NCI-H2227 treated with DMSO at 0.1 percent for 48 hours (cell line): ENCODE results near the gene DGKZ.

Experiments used
- DNase-seq: peaks from one replicate; lab custom pipeline; 2025; lab: John Stamatoyannopoulos, UW

Gene DGKZ

DNA sequence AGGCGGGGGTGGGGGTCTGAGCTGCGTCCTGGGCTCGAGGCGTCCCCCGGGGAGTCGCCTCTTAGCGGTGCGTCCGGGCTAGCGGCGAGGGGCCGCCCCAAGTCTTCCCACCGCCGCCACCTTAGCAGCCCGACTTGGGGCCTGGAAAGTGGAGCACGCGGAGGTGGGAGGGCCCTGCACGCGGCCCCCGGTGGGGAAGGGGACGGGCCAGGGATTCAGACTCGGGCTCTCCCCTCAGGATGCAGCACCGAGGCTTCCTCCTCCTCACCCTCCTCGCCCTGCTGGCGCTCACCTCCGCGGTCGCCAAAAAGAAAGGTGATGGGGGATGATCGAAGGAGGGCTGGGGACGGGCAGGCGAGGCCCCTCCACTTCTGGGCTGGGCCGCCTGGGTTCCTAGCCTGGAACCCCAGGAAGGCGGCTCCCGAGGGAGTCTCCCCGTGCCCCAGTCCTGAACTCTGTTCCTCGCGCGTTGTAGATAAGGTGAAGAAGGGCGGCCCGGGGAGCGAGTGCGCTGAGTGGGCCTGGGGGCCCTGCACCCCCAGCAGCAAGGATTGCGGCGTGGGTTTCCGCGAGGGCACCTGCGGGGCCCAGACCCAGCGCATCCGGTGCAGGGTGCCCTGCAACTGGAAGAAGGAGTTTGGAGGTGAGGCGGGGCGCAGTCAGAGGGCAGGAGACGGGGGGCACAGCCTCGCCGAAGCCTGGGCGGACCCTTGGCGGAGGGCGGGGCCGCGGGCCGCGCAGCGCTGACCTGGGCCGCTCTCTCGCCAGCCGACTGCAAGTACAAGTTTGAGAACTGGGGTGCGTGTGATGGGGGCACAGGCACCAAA lies 34.8 kb downstream of the DGKZ start:
- peak; percentile 27 for DNase-seq

DNA sequence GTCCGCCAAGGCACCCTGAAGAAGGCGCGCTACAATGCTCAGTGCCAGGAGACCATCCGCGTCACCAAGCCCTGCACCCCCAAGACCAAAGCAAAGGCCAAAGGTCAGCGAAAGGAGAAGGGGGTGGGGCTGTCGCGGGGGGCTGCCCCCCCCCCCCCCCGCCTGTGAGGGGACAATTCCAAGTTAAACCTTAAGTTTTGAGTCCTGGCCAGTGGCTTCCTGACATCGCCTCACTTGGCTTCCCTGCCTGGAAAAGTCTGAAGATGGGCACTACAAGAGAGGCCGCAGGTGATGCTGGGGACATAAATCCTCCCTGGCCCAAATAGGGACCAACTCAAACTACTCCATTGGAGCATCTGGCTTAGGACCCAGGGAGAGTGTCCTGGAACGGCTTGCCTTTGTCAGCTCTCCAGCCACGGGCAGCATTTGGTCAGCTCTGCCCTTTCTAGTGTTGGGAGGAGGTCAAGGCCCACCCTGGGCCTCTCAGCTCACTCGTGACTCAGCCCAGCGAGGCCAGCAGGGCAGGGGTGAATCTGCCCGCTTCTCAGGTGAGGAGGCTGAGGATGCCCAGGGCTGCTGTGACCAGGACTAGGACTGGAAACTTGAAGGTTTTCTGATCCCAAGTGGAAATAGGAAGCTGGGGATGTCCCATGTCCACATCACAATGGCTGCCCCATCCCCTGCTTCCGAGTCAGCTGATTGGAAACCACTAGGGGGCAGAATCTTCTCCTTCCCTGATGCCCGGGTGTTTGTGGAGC lies 35.6 kb downstream of the DGKZ start:
- peak; percentile 47 for DNase-seq

- DNase-seq, result no peak
Measured at GRCh38 chr11:46383404-46383758, 36.1 kb downstream of the DGKZ start.

DNA sequence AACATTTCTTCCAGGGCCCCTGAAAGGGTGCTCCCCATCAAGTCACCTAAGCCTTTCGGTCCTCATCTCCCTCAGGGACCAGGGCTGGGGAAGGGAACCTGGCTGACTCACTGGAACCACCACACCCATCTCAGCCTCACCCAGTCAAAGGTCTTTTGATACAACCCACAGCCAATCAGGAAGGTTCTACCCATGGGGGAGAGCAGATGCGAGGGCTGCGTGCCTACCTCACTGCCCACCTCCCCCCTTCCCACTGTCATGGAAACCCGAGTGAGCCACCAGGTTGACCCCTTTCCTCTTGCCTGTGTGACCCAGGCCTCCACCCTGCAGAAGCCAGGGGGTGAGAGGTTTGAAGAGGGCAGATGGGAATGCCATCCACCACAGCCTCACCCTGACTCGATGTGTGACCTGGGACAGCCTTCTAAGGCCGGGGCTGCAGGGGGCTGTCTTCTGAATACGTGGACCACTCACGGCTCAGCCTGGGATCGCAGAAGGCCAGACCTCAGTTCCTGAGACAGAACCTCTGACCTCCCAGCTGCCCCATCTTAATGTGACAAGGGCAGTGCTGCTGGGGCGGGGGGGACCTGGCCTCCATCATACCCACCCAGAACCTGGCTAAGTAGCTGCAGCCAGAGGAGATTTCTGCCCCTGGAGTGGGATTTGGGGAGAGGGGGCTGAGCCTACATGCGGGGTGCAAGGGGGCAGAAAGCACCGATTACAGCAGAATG lies 36.9 kb downstream of the DGKZ start:
- DNase-seq, result no peak

DNA sequence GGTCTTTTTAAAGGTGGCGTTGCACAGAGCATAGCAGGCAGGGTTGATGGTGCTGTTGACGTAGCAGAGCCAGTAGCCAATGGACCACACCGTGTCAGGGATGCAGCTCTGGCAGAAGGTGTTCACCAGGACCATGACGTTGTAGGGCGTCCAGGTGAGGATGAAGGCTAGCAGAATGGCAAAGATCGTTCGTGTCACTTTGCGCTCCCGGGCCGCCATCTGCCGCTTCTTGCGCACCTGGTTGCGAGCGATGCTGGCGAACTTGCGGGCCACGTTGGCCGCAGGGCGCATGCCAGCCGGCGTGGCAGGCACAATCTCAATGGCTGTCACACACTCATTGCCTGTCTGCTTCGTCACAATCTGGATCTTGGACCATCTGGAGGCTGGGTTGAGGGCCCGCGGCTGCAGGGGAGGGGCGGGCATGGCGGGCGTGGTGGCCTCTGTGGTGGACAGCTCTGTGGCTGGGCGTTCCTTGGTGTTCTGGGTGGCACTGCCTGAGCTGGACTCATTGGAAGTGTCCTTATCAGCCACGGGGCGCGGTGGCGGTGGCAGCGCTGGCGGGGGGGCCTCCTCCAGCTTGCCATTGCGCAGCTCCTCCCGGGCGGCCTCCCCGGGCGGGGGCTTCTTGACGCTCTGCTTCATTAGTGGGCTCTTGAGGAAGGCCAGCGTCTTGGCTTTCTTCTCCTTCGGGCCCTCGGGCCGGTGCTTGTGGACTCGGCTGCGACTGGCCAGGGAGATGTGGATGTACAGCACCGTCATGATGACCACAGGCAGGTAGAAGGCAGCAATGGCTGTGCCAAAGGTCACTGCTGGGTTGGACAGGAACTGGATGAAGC lies 38.1 kb downstream of the DGKZ start:
- DNase-seq, result no peak

DNA sequence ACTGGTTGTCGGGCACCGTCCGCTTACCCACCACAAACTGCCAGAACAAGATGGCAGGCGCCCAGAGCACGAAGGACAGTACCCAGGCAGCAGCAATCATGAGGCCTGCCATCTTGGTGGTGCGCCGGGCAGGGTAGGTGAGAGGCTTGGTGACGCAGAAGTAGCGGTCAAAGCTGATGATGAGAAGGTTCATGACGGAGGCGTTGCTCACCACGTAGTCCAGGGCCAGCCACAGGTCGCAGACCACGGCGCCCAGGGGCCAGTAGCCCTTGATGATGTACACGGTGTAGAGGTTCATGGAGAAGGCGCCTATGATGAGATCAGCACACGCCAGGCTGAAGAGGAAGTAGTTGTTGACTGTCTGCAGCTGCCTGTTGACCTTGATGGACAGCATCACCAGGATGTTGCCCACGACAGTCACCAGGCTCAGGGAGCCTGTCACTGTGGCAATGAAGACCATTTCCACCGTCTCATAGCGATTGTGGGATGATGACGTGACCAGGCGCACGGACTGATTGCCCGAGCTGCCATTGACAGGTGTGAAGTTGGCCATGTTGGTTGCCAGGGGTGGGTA lies 38.8 kb downstream of the DGKZ start:
- DNase-seq, result no peak

- no peak for DNase-seq
Measured at GRCh38 chr11:46386674-46387073, 39.4 kb downstream of the DGKZ start.

- DNase-seq, result no peak
Measured at GRCh38 chr11:46387456-46387855, 40.2 kb downstream of the DGKZ start.

DNA sequence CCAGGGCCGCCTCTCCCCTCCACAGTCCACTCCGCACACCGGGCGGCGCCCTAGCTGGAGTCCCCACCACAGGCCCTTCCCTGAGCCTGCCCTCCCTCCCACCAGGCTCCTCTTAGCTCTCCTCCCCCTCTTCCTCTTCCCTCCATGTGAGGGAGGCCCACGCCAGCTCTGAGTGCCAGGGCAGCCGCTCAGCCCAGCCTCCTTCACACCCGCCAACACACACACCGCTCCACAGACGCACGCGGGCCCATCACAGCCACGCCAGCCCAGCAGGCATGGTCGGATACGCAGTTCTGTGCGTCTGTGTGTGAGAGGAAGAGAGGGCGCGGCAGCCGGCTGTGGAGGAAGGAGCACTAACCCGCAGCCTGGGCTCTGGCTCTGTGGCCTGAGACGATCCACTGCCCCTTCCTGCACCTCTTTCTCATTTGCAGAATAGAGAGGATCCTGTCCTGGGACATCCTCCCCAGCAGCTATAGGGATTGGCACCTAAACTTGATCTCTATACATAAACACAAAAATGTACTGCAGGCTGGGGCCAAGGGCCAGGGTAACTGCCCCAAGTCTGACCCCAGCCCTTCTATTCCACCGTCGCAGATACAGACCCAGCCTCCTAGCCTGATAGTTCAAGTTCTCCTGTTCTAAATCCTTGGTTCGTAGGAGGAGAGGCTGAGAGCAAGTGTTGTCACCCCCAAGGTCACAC lies 40.8 kb downstream of the DGKZ start:
- DNase-seq, result no peak

DNA sequence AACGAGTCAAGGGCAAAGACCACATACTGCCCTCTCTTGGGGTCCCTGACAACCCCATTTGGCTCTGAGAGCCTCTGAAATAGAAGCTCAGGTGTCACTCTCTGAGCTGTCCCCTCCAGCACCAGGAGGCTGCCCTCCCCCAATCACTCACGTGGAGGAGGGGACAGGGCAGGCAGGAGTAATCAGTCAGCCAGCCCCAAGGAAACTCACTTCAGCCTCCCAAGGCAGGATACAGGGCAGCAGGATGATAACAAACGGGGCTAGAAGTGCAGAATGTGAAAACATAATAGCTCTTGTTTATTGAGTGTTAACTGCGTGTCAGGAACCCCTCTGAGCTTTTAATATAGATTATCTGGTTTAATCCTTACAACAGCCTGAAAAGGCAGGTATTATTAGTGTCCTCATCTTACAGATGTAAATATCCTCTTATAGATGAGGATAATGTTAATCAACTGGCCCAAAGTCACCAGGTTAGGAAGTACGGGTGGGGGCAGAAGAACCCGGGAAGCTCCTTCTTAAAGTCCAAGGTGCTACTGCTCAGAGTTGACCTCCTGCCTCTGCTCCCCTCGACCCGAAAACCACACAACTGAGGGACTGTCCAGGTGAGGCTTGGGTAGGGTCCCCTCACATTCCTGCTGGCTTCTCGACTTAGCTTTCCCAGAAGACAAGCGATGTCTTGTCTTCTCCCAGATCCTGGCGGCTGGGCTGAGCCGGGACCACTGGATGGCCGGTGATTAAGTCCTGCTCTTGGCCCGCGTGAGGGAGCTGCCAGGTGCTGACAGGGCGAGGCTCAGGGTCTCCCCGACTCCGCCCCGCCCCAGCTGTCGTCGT lies 41.6 kb downstream of the DGKZ start:
- DNase-seq, result no peak

DNA sequence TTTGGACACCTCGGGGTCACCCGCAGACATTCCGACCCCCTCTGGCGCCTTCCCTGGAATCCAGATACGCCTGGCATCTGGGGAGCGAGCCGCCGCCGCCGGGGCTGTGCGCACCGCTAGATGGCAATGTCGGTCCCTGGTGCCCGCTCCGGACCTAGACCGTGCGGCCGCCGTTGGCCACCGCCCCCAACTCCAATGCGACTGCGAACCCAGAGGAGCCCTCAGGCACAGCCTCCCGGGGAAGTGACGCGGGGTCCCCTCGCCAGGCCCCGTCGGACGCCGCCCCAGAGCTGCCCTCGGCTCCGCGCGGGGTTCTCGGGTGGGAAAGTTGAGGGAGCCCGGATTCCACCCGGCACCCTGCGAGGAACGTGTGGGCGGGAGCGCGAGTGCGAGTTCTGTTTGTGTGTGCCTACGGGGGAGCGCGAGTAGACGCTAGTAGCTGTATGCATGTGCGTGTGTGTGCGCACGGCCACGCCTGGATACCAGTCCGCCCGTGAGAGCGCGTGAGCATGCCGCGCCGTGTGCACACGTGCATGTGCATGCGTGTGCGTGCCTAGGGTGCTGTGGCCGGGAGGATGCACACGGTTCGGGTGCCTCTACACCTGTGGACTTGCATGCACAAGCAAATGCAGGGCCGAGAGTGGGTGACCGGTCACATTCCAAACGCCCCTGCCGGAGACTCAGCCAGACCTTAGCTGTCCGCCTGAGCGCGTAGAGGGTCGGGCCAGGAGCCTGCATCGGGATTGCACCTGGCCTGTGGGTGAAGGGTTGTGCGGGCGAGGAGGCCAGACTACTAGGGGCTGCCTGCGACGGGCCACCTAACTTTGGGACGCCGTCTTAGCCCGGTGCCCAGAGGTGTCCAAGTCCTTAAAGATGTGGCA lies 42.4 kb downstream of the DGKZ start:
- peak; percentile 77 for DNase-seq

- no peak for DNase-seq
Measured at GRCh38 chr11:46390331-46391171, 43.3 kb downstream of the DGKZ start.

- no peak for DNase-seq
Measured at GRCh38 chr11:46391186-46391577, 43.9 kb downstream of the DGKZ start.

DNA sequence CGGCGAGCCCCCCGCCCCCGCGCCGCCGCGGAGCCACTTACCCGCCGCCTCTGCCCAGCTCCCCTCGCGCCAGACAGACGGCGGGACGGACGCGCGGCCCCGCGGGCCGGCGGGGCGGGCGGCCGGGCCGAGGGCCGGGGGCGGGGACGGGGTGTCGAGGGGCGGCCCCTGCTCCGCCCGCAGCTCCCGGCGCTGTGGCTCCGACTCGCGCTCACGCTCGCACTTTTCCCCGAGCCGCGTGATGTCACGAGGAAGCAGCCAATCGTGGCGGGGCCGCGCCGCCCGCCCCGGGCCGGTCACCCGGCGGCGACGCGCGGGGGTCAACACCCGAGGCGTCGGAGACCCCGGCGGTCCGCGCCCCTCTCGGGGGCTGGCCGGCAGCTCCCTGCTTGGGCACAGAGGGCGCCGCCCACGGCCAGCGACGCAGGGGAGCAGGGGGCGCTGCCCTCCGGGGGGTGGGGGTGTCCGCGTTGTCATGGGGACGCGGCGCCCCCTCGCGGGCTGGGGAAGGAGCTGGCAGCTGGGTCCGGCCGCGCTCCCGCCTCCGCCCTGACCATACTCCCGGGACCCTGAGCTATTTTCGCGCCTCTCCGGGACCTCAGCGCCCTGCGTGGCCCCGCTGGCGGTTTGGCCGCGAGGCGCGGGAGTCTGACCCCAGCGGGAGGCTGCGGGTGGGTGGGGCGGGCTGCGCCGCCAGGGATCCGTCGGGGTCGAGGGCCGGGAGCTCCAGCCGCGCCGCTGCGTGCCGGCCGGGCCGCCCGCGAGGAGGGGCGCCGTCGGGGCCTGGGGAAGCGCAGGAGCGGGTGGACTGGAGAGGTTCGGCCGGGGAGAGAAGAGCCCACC lies 44.5 kb downstream of the DGKZ start, which contains the start of gene CHRM4:
TSS of gene CHRM4 (minus strand) at position 199 of the 843 bp plus-strand sequence. CDS start 5,219 bp downstream, outside the sequence.
- DNase-seq, result peak; percentile 40

GRCh38 chr11:46392421-46393230 lies 45.4 kb downstream of the DGKZ start:
- peak; percentile 75 for DNase-seq

- DNase-seq, result peak; percentile 34
Measured at GRCh38 chr11:46393231-46393616, 46.0 kb downstream of the DGKZ start.
